22Rv1 (cell line): ENCODE measurements around the gene NEMP1.

Experiments used
- CTCF ChIP-seq: fragments of 450-650 bp; IDR thresholded peaks from 2 replicates; pipeline ENCODE4 v1.5.1; 2017; ENCODE audit warnings: mild to moderate bottlenecking
- ZFX ChIP-seq: fragments of 450-650 bp; IDR thresholded peaks from 2 replicates; pipeline ENCODE4 v1.6.1; 2017; ENCODE audit warnings: antibody characterized with exemption, borderline replicate concordance

- no peak for TF ChIP-seq CTCF
- TF ChIP-seq ZFX, result no peak
Observed at GRCh38 chr12:57094208-57095160, 15.9 kb upstream of the NEMP1 start.
